HepG2 (cell line): ENCODE measurements around the gene TOX4. TPM values are rescaled to one million over a fixed set of nuclear protein-coding genes. Genes with fewer than 3 reads are reported as not detected.
A peak's percentile ranks its signal among the peaks of the same experiment; 100 is the strongest.

ENCODE experiments used
- GPN1 ChIP-seq: sonication (generic); formaldehyde crosslinking; IDR thresholded peaks from 2 replicates; pipeline ENCODE4 v1.5.1; 2020; ENCODE audit warnings: missing genetic modification reagents, borderline replicate concordance
- HMGA1 ChIP-seq: sonication (generic); formaldehyde crosslinking; conservative IDR thresholded peaks from 2 replicates; pipeline ENCODE4 v1.4.0; 2020; ENCODE audit warnings: missing genetic modification reagents
- IKZF4 ChIP-seq: sonication (generic); formaldehyde crosslinking; IDR thresholded peaks from 2 replicates; pipeline ENCODE4 v1.5.1; 2020; ENCODE audit warnings: borderline replicate concordance, mild to moderate bottlenecking, low read depth, missing genetic modification reagents; ENCODE audit errors: not compliant biosample characterization
- KLF15 ChIP-seq: sonication (generic); formaldehyde crosslinking; IDR thresholded peaks from 2 replicates; pipeline ENCODE4 v1.8.1; 2023; ENCODE audit warnings: borderline replicate concordance, mild to moderate bottlenecking, inconsistent platforms, missing genetic modification reagents, mixed read lengths
- PHF20 ChIP-seq: sonication (generic); formaldehyde crosslinking; IDR thresholded peaks from 2 replicates; pipeline ENCODE4 v1.5.0; 2020; ENCODE audit warnings: mild to moderate bottlenecking, missing genetic modification reagents
- PHF8 ChIP-seq: sonication (generic); formaldehyde crosslinking; IDR thresholded peaks from 2 replicates; pipeline ENCODE4 v1.5.0; 2020; ENCODE audit warnings: missing genetic modification reagents
- SPEN ChIP-seq: sonication (generic); formaldehyde crosslinking; IDR thresholded peaks from 2 replicates; pipeline ENCODE4 v1.5.1; 2020; ENCODE audit warnings: low read depth, mild to moderate bottlenecking, missing genetic modification reagents
- ZFP1 ChIP-seq: IDR thresholded peaks from 2 replicates; pipeline ENCODE4 v1.6.1; 2016
- ZNF121 ChIP-seq: sonication (generic); formaldehyde crosslinking; IDR thresholded peaks from 2 replicates; pipeline ENCODE4 v1.5.0; 2020; ENCODE audit warnings: mild to moderate bottlenecking, missing genetic modification reagents
- ZNF136 ChIP-seq: sonication (generic); formaldehyde crosslinking; IDR thresholded peaks from 2 replicates; pipeline ENCODE4 v1.8.1; 2022; ENCODE audit warnings: low read depth, mild to moderate bottlenecking, moderate library complexity, missing genetic modification reagents
- ZNF180 ChIP-seq: sonication (generic); formaldehyde crosslinking; IDR thresholded peaks from 2 replicates; pipeline ENCODE4 v1.4.0; 2020; ENCODE audit warnings: low read depth, missing genetic modification reagents, borderline replicate concordance
- ZNF329 ChIP-seq: sonication (generic); formaldehyde crosslinking; IDR thresholded peaks from 2 replicates; pipeline ENCODE4 v1.9.0; 2021; ENCODE audit warnings: low read depth, mild to moderate bottlenecking, missing genetic modification reagents
- ZNF335 ChIP-seq: sonication (generic); formaldehyde crosslinking; IDR thresholded peaks from 2 replicates; pipeline ENCODE4 v1.4.0; 2020; ENCODE audit warnings: missing genetic modification reagents
- ZNF501 ChIP-seq: sonication (generic); formaldehyde crosslinking; IDR thresholded peaks from 2 replicates; pipeline ENCODE4 v1.5.1; 2020; ENCODE audit warnings: mild to moderate bottlenecking, moderate library complexity, missing genetic modification reagents
- ZNF552 ChIP-seq: sonication (generic); formaldehyde crosslinking; IDR thresholded peaks from 2 replicates; pipeline ENCODE4 v1.9.0; 2022; ENCODE audit warnings: missing genetic modification reagents, mild to moderate bottlenecking, borderline replicate concordance
- ZNF577 ChIP-seq: sonication (generic); formaldehyde crosslinking; IDR thresholded peaks from 2 replicates; pipeline ENCODE4 v1.4.0; 2020; ENCODE audit warnings: mild to moderate bottlenecking, low read depth, missing genetic modification reagents, borderline replicate concordance
- ZNF670 ChIP-seq: sonication (generic); formaldehyde crosslinking; IDR thresholded peaks from 2 replicates; pipeline ENCODE4 v1.8.0; 2022; ENCODE audit warnings: mild to moderate bottlenecking, missing genetic modification reagents, borderline replicate concordance
- ZNF839 ChIP-seq: sonication (generic); formaldehyde crosslinking; IDR thresholded peaks from 2 replicates; pipeline ENCODE4 v1.4.0; 2020; ENCODE audit warnings: missing genetic modification reagents, mild to moderate bottlenecking, borderline replicate concordance
- ZSCAN29 ChIP-seq: sonication (generic); formaldehyde crosslinking; conservative IDR thresholded peaks from 2 replicates; pipeline ENCODE4 v1.4.0; 2020; ENCODE audit warnings: mild to moderate bottlenecking, missing genetic modification reagents
- polyA plus RNA-seq, 8 experiments: library from polyadenylated mRNA; depleted of rRNA in 3 of 8; stranded (reverse) in 7 of 8; unstranded in 1 of 8; fragments of >200 nt; fragmentation: Illumina TruSeq in 4 of 8; extraction: Trizol in 4 of 8; gene quantifications; 2 replicates each; pipeline versions ENCODE4 v1.2.1 to v1.2.3, GENCODE V29; 2011 to 2016; ENCODE audit warnings: low read depth in 4 of 8, missing spikeins in 1 of 8, mixed read lengths in 1 of 8; ENCODE audit not compliant: insufficient read depth in 1 of 8
- total RNA-seq, 5 experiments: library from RNA; depleted of rRNA; stranded (reverse); fragments of >200 nt; fragmentation: Illumina TruSeq; extraction: Trizol; gene quantifications; 2 replicates each; pipeline ENCODE4 v1.2.3, GENCODE V29; 2016; ENCODE audit warnings: low read depth in 1 of 5
- TF ChIP-seq, protein P1 (sequence below): sonication (generic); formaldehyde crosslinking; IDR thresholded peaks from 2 replicates; pipeline ENCODE4 v1.8.0; 2022; ENCODE audit warnings: missing genetic modification reagents, mild to moderate bottlenecking, borderline replicate concordance
- TF ChIP-seq, protein P2 (sequence below): sonication (generic); formaldehyde crosslinking; IDR thresholded peaks from 2 replicates; pipeline ENCODE4 v1.4.0; 2020; ENCODE audit warnings: missing genetic modification reagents
- TF ChIP-seq, protein P3 (sequence below): sonication (generic); formaldehyde crosslinking; IDR thresholded peaks from 2 replicates; pipeline ENCODE4 v1.5.1; 2020; ENCODE audit warnings: missing genetic modification reagents, mild to moderate bottlenecking, borderline replicate concordance
- TF ChIP-seq, protein P4 (sequence below): IDR thresholded peaks from 2 replicates; pipeline ENCODE4 v1.6.1; 2016; ENCODE audit warnings: missing compliant biosample characterization, missing genetic modification reagents, borderline replicate concordance

TOX4 gene
- total and polyA plus RNA-seq, 2 of the 13 experiments (the other 11 are each of a cell fraction or from before 2014, with no cell fraction given): 71.8 to 163 TPM

DNA sequence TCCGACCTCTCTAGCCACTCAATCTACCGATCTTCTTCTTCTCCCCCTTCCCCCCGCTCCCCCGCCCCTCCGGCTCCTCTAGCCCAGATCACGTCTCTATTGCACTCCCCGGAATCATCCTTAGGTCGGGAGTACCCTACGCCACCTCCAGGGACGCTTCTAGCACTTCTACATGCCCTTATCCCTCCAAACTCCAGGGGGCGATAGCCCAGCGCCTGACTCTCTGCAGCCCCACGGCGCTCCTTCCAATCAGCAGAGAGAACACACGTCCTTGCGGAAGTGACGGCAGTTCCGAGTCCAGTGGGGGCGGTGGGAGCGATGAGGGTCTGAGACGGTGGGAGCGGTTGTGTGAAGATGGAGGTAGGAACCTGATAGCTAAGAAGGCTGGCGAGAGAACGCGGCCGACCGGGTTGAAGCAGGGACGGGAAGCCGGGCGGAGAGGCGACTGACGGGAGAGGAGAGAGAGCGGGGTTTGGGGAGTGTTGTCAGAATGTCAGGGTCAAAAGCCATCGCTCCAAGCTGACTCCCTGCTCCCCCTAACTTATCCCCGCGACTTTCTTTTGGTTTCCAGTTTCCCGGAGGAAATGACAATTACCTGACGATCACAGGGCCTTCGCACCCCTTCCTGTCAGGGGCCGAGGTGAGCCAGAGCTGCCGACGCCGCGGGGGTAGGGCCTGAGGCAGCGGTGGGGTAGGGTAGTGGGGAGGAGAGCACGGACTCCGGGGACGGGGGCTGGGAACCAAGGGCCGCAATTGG is at the start of gene TOX4, which contains the start of gene RAB2B (continued):
- TF ChIP-seq ZFP1 (CRISPR knock-in tag): peak; percentile 55; the same call in 1 of the 2 replicates
- TF ChIP-seq HMGA1 (CRISPR knock-in tag): no peak
- no peak; the same call in 1 of the 2 replicates for TF ChIP-seq GPN1 (CRISPR knock-in tag)
- TF ChIP-seq ZNF121 (CRISPR knock-in tag): no peak
- TF ChIP-seq ZNF501 (CRISPR knock-in tag): peak; percentile 81
- peak; percentile 60; the same call in 1 of the 2 replicates for TF ChIP-seq KLF15 (CRISPR knock-in tag)
- no peak for TF ChIP-seq ZNF329 (CRISPR knock-in tag)
- no peak; the same call in 1 of the 2 replicates for TF ChIP-seq ZNF577
- no peak for TF ChIP-seq ZNF552 (CRISPR knock-in tag)
- TF ChIP-seq, protein P1, sequence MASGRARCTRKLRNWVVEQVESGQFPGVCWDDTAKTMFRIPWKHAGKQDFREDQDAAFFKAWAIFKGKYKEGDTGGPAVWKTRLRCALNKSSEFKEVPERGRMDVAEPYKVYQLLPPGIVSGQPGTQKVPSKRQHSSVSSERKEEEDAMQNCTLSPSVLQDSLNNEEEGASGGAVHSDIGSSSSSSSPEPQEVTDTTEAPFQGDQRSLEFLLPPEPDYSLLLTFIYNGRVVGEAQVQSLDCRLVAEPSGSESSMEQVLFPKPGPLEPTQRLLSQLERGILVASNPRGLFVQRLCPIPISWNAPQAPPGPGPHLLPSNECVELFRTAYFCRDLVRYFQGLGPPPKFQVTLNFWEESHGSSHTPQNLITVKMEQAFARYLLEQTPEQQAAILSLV: peak; percentile 94; the same call in 1 of the 2 replicates
- peak; percentile 95; the same call in 1 of the 2 replicates for TF ChIP-seq ZNF839
- TF ChIP-seq, protein P2, sequence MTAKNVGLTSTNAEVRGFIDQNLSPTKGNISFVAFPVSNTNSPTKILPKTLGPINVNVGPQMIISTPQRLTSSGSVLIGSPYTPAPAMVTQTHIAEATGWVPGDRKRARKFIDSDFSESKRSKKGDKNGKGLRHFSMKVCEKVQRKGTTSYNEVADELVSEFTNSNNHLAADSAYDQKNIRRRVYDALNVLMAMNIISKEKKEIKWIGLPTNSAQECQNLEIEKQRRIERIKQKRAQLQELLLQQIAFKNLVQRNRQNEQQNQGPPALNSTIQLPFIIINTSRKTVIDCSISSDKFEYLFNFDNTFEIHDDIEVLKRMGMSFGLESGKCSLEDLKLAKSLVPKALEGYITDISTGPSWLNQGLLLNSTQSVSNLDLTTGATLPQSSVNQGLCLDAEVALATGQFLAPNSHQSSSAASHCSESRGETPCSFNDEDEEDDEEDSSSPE (CRISPR knock-in tag): peak; percentile 34; the same call in 1 of the 2 replicates
- TF ChIP-seq SPEN (CRISPR knock-in tag): peak; percentile 99
- TF ChIP-seq, protein P3, sequence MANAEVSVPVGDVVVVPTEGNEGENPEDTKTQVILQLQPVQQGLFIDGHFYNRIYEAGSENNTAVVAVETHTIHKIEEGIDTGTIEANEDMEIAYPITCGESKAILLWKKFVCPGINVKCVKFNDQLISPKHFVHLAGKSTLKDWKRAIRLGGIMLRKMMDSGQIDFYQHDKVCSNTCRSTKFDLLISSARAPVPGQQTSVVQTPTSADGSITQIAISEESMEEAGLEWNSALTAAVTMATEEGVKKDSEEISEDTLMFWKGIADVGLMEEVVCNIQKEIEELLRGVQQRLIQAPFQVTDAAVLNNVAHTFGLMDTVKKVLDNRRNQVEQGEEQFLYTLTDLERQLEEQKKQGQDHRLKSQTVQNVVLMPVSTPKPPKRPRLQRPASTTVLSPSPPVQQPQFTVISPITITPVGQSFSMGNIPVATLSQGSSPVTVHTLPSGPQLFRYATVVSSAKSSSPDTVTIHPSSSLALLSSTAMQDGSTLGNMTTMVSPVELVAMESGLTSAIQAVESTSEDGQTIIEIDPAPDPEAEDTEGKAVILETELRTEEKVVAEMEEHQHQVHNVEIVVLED (CRISPR knock-in tag): peak; percentile 89
- TF ChIP-seq IKZF4 (CRISPR knock-in tag): peak; percentile 91
- TF ChIP-seq ZNF670 (CRISPR knock-in tag): peak; percentile 81
- peak; percentile 87 for TF ChIP-seq ZNF136 (CRISPR knock-in tag)
- peak; percentile 98 for TF ChIP-seq ZNF335 (CRISPR knock-in tag)
- peak; percentile 84 for TF ChIP-seq PHF8 (CRISPR knock-in tag)
- TF ChIP-seq, protein P4, sequence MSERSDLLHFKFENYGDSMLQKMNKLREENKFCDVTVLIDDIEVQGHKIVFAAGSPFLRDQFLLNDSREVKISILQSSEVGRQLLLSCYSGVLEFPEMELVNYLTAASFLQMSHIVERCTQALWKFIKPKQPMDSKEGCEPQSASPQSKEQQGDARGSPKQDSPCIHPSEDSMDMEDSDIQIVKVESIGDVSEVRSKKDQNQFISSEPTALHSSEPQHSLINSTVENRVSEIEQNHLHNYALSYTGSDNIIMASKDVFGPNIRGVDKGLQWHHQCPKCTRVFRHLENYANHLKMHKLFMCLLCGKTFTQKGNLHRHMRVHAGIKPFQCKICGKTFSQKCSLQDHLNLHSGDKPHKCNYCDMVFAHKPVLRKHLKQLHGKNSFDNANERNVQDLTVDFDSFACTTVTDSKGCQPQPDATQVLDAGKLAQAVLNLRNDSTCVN (CRISPR knock-in tag): 0 out of 2 replicates have a peak, but pooled peaks have one; percentile 17
- TF ChIP-seq ZSCAN29 (CRISPR knock-in tag): 0 out of 2 replicates have a peak, but pooled peaks have one; percentile 34
- 0 out of 2 replicates have a peak, but pooled peaks have one; percentile 36 for TF ChIP-seq ZNF180 (CRISPR knock-in tag)
- peak; percentile 97 for TF ChIP-seq PHF20 (CRISPR knock-in tag)
